Activated naive CD8-positive, alpha-beta T cell (primary cell): ENCODE measurements around the gene COX6A2.
A peak's percentile ranks its signal among the peaks of the same experiment; 100 is the strongest.
"Not testable (repeated sequence)": the region's sequence is repeated elsewhere in the genome, so short reads cannot be mapped to it uniquely, and the experiment has no call there.

Experiments
- H3K27ac Mint-ChIP-seq: one replicate; pipeline ENCODE4 v1.8.0; 2021; ENCODE audit warnings: mixed read lengths
- H3K27me3 Mint-ChIP-seq: one replicate; pipeline ENCODE4 v1.8.0; 2021; ENCODE audit warnings: mixed read lengths
- H3K36me3 Mint-ChIP-seq: one replicate; pipeline ENCODE4 v1.8.0; 2021; ENCODE audit warnings: mixed read lengths
- H3K4me1 Mint-ChIP-seq: one replicate; pipeline ENCODE4 v1.8.0; 2021; ENCODE audit warnings: low read depth, mixed read lengths
- H3K4me3 Mint-ChIP-seq: one replicate; pipeline ENCODE4 v1.8.0; 2021; ENCODE audit warnings: mild to moderate bottlenecking, mixed read lengths
- H3K9me3 Mint-ChIP-seq: one replicate; pipeline ENCODE4 v1.8.0; 2021; ENCODE audit warnings: low read depth, mixed read lengths

COX6A2 gene

GRCh38 chr16:31455601-31456314 lies 27.6 kb upstream of the COX6A2 start:
- peaks cover 53% of the 10 kb centered on the region for H3K4me1 Mint-ChIP-seq
- H3K27ac Mint-ChIP-seq = peak overlapping the region; percentile 41
- H3K4me3 Mint-ChIP-seq = peak overlapping the region; percentile 67
- H3K36me3 Mint-ChIP-seq = no peaks in the 10 kb centered on the region
- no peaks in the 10 kb centered on the region for H3K27me3 Mint-ChIP-seq
- no peaks in the 10 kb centered on the region for H3K9me3 Mint-ChIP-seq

DNA sequence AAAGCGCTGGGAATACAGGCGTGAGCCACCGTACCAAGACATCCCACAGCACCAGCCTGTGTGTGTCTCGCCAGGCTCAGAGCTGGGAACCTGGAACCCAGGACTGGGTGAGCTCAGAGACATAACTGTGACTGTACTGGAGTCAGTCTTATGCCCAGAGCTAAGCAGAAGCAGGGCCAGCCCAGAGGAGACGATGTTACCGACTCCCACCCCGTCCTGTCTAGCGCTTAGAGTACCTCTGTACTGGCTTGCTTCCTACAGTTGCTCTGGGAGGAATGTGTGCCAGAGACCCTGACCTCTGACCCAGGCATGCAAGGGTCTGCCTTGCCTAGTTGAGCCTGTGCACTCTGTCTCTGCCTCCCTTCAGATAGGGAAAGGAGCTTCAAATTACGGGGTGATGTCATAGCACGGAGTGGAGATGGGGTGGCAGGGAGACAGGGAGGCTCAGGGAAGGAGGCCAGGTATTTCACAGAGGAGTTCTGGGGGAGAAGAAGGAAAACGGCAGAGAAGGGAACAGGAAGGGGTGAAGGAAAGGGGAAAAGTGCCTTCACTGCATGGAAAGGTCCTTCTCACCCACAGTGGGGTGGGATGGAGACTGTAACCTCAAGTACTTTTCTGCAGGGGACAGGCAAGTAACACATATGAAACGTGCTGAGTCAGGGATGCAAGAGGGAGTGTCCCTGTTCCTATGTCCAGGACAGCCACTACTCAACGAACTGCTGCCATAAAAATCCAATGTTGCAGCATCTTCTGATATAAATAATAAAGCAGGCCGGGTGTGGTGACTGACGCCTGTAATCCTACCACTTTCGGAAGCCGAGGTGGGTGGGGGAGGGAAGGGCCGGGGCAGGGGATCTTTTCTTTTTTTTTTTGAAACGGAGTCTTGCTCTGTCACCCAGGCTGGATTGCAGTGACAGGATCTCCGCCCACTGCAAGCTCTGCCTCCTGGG lies 25.4 kb upstream of the COX6A2 start:
- Mint-ChIP-seq H3K4me3 (no peak overlapping the region), H3K27me3 (no peaks in the 10 kb centered on the region), H3K27ac (peak overlapping the region; percentile 83), H3K9me3 (no peaks in the 10 kb centered on the region), H3K4me1 (peaks cover 45% of the 10 kb centered on the region), H3K36me3 (no peaks in the 10 kb centered on the region)

DNA sequence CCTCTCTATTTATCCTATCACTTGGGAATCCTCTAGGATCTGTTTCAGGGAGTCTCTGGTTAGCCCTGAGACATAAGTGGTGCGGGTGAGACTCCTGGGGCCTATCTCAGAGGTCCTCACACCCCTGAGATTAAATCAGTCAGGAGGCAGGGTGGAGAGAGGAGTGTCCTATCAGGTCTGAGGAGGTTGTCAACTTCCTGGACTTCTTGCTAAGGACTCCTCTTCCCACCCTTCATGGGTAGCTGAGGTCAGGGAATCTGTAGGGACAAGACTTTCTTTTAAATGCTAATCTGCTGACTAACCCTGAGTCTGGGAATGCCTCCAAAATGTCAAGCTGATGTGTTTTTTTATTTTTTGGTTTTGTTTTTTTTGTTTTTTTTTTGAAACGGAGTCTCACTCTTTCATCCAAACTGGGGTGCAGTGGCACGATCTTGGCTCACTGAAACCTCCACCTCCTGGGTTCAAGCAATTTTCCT lies 24.5 kb upstream of the COX6A2 start:
- Mint-ChIP-seq H3K36me3 (no peaks in the 10 kb centered on the region), H3K4me1 (peaks cover 39% of the 10 kb centered on the region), H3K4me3 (no peak overlapping the region), H3K27ac (peak overlapping the region; percentile 41), H3K9me3 (no peaks in the 10 kb centered on the region), H3K27me3 (no peaks in the 10 kb centered on the region)

GRCh38 chr16:31451681-31452351 lies 23.7 kb upstream of the COX6A2 start:
- Mint-ChIP-seq H3K4me3 (no peak overlapping the region), H3K9me3 (no peaks in the 10 kb centered on the region), H3K27me3 (no peaks in the 10 kb centered on the region)

DNA sequence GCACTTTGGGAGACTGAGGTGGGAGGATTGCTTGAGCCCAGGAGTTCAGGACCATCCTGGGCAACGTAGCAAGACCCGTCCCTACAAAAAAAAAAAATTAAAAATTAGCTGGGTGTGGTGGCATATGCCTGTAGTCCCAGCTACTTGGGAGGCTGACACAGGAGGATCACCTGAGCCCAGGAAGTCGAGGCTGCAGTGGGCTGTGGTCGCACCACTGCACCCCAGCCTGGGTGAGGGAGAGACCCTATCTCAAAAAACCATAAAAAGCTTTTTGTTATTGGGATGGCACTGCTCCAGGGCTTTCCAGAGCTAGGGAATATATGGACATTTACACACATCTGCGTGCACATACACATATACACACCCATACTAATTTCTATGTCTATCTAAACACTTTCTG lies 23.0 kb upstream of the COX6A2 start:
- H3K4me3 Mint-ChIP-seq = no peak overlapping the region
- no peaks in the 10 kb centered on the region for H3K9me3 Mint-ChIP-seq
- H3K4me1 Mint-ChIP-seq = peaks cover 31% of the 10 kb centered on the region
- no peaks in the 10 kb centered on the region for H3K36me3 Mint-ChIP-seq
- H3K27me3 Mint-ChIP-seq = no peaks in the 10 kb centered on the region
- H3K27ac Mint-ChIP-seq = no peak overlapping the region

More at GRCh38 chr16:31451681-31452351, 23.7 kb upstream of the COX6A2 start:
- H3K36me3 Mint-ChIP-seq = no peaks in the 10 kb centered on the region
- peaks cover 35% of the 10 kb centered on the region for H3K4me1 Mint-ChIP-seq
- H3K27ac Mint-ChIP-seq = no peak overlapping the region

DNA sequence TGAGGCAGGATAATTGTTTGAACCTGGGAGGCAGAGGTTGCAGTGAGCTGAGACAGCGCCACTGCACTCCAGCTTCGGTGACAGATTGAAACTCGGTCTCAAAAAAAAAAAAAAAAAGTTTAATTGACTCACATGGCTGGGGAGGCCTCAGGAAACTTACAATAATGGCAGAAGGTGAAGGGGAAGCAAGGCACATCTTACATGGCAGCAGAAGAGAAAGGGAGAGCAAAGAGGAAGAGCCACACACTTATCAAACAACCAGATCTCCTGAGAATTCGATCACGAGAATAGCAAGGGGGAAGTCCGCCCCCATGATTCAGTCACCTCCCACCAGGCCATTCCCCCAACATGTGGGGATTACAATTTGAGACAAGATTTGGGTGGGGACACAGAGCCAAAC lies 17.8 kb upstream of the COX6A2 start:
- H3K4me3 Mint-ChIP-seq, H3K27ac Mint-ChIP-seq, H3K4me1 Mint-ChIP-seq, H3K27me3 Mint-ChIP-seq, H3K9me3 Mint-ChIP-seq, H3K36me3 Mint-ChIP-seq: not testable (repeated sequence)

DNA sequence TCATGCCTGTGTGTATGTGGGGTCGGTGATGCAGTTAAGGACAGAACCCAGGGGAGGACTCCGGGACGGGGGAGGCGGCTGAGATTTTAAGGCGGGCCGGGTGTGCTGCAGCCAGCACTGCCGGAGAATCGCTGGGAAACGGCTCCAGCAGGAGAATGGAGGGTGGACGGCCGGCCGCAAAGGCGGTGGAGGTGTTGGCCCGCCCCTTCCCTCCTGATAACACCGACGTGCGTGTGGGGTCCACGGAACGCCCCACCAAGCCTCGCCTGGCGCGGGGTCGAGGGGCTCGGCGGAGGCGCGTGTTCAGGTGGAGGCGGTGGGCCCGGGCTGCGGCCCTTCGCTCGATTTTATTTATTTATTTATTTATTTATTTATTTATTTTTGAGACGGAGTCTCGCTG lies 13.8 kb upstream of the COX6A2 start:
- H3K4me3 Mint-ChIP-seq = peak overlapping the region; percentile 84
- no peaks in the 10 kb centered on the region for H3K27me3 Mint-ChIP-seq
- H3K27ac Mint-ChIP-seq = peak overlapping the region; percentile 37
- no peaks in the 10 kb centered on the region for H3K36me3 Mint-ChIP-seq
- no peaks in the 10 kb centered on the region for H3K9me3 Mint-ChIP-seq
- H3K4me1 Mint-ChIP-seq = peaks cover 5% of the 10 kb centered on the region

DNA sequence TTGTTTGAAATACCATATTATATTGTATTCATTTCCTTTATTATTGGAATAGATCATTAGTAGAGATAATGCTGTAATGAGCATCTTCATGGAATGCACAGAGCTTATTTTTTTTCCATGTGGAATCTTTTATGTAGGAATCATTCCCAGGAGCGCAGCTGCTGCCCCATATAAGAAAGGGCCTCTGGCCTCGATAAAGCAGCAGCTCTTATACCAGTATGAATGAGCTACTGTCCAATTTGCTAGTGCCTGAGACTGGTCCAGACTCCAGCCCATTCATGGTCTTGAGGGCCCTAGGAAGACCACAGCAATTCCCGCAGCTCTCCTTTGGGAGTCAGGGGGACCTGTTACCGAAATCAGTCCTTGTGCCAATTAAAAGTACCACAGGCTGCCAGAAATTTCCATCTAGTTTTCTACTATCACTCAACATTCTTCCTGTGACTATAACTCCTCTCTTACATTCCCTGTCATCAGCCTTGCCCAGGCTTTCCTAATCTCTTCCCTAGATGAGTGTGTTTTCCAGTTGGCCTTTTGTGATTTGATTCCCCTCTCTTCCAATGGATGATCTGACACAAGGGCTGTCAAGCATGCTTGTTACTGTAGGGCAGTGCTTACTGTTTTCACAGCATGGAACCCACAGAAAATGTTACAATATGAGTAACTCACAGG lies 12.5 kb upstream of the COX6A2 start:
- Mint-ChIP-seq H3K9me3 (no peaks in the 10 kb centered on the region), H3K4me3 (peak overlapping the region; percentile 0), H3K4me1 (peaks cover 5% of the 10 kb centered on the region), H3K36me3 (no peaks in the 10 kb centered on the region), H3K27ac (no peak overlapping the region), H3K27me3 (no peaks in the 10 kb centered on the region)

DNA sequence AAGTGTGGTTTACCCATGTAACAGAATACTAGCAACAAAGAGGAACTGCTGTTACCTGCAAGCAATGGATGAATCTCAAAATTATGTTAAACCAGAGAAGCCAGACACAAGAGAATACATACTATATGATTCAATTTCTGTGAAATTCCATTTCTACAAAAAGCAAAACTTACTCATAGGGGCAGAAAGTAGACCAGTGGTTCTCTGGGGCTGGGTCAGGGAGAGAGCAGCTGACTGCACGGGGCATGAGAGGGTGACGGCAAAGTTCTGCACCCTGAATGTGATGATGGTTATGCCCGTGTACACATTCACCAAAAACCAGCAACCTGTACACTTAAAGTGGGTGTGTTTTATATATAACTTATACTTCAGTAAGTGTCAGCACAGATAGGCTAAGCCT lies 11.4 kb upstream of the COX6A2 start:
- Mint-ChIP-seq H3K27me3 (no peaks in the 10 kb centered on the region), H3K27ac (no peak overlapping the region), H3K9me3 (no peaks in the 10 kb centered on the region), H3K4me3 (no peak overlapping the region), H3K4me1 (peaks cover 5% of the 10 kb centered on the region), H3K36me3 (no peaks in the 10 kb centered on the region)

DNA sequence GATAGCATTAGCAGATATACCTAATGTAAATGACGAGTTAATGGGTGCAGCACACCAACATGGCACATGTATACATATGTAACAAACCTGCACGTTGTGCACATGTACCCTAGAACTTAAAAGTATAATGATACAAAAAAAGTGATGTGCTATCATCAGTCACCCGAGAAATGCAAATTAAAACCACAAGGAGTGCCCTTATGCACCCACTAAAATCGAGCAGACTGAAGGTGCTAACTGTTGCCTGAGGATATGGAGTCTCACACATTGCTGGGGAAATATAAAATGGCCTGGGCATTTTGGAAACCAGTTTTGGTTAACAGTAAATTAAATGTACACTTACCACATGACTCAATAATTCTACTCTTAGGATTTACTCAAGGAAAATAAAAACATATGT lies 10.9 kb upstream of the COX6A2 start:
- H3K36me3 Mint-ChIP-seq = not testable (repeated sequence)

GRCh38 chr16:31438414-31438813 lies 10.3 kb upstream of the COX6A2 start:
- Mint-ChIP-seq H3K4me3 (no peak overlapping the region), H3K27me3 (no peaks in the 10 kb centered on the region), H3K27ac (no peak overlapping the region), H3K36me3 (no peaks in the 10 kb centered on the region), H3K9me3 (no peaks in the 10 kb centered on the region), H3K4me1 (peaks cover 5% of the 10 kb centered on the region)

More for the DNA sequence above, 10.9 kb upstream of the COX6A2 start:
- H3K27me3 Mint-ChIP-seq, H3K9me3 Mint-ChIP-seq, H3K27ac Mint-ChIP-seq, H3K4me1 Mint-ChIP-seq, H3K4me3 Mint-ChIP-seq: not testable (repeated sequence)

DNA sequence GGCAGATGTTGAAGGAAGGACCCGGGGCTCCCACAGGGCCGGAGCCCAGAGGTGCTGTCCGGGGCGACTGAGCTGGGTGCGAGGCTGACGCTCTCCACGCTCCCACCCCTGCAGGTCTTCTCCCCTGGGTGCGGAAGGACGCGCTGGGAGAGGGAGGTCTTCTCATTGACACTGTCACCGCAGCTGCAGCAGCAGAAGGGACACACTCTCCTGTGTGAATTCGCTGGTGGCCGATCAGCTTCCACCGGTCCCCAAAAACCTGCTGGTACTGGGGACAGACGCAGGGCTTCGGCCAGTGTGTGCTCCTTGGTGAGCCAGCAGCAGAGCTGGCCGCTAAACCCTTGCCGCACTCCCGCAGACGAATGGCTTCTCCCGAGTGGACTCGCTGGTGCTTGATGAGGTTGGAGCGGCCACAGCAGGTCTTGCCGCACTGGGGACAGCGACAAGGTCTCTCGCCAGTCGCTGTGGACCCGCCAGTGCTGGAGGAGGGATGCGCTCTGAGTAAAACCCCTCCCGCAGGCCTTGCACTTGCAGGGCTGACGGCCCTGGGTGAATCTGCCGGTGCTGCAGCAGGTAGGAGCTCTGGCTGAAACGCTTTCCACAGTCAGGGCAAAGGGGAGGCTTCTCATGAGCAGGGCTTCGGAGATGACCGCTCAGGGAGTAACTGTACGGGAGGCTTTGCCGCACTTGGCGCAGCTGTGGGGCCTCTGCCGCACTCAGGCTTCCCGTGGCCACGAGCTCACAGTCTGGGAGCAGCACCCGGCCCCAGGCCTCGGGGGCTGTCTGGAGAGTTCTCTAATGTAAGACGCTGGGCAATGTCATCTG lies 8.3 kb upstream of the COX6A2 start:
- H3K4me1 Mint-ChIP-seq = no peaks in the 10 kb centered on the region
- no peaks in the 10 kb centered on the region for H3K36me3 Mint-ChIP-seq
- no peaks in the 10 kb centered on the region for H3K9me3 Mint-ChIP-seq
- H3K27ac Mint-ChIP-seq = no peak overlapping the region
- no peaks in the 10 kb centered on the region for H3K27me3 Mint-ChIP-seq
- no peak overlapping the region for H3K4me3 Mint-ChIP-seq

DNA sequence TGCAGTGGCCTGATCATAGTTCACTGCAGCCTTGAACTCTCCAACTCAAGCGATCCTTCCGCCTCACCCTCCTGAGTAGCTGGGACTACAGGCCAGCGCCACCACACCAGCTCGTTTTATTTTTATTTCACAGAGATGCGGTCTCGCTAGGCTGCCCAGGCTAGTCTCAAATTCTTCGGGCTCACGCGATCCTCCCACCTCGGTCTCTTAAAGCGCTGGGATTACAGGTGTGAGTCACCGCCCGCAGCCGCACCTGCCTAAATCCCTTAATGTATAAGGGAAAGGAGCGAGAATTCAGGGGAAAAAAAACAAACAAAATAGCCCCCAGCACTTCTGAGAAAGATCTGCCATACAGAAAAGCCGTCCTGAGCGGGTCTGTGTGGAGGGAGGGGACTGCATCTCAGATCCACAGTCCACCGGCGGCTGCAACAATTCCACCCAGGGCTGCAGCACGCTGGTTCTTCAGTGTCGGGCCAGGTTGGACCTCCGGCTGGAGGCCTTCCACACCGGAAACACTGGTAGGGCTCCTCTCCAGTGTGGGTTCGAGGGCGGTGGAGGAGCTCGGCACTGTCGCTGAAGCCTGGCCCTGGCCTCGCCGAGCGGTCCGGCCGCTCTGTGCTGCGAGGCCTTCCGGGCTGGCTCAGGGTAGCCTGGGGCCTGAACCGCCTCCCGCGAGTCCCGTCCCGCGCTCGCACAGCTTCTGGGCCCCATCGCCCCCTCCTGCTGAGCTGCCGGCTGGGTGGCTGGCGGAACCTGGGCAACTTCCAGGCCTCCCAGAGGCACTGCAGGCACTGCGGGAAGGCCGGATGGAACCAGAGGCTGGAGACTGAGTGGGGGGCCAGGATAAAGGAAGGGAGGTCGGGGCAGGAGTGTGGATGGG lies 7.4 kb upstream of the COX6A2 start:
- H3K4me3 Mint-ChIP-seq = no peak overlapping the region
- no peak overlapping the region for H3K27ac Mint-ChIP-seq
- peaks cover 3% of the 10 kb centered on the region for H3K4me1 Mint-ChIP-seq
- H3K9me3 Mint-ChIP-seq = no peaks in the 10 kb centered on the region
- H3K36me3 Mint-ChIP-seq = no peaks in the 10 kb centered on the region
- no peaks in the 10 kb centered on the region for H3K27me3 Mint-ChIP-seq
